IMR-90 (cell line): Measurements from ENCODE around the gene RUNX1. TPM values are rescaled to one million over a fixed set of nuclear protein-coding genes. Genes with fewer than 3 reads are reported as not detected.

ENCODE experiments used
- ATAC-seq: fragments of 200-7000 bp; cut with Tn5 transposase; 2 replicates; pipeline ENCODE4 v1.9.1; 2020; ENCODE audit warnings: low read depth, mild to moderate bottlenecking, moderate library complexity
- BruUV-seq: library from RNA; stranded (reverse); fragments of 400-500 nt; replicated peaks from 2 replicates; lab custom pipeline; 2021; lab: Mats Ljungman, UMichigan
- CTCF ChIA-PET: fragments of 300-600 bp; formaldehyde crosslinking; extraction: SDS; loops from one replicate; lab custom pipeline; 2021; ENCODE audit warnings: antibody characterized with exemption; lab: Yijun Ruan, JAX
- POLR2A ChIA-PET: fragments of 300-600 bp; sonication (Branson Sonifier 250); formaldehyde crosslinking; loops from one replicate; lab custom pipeline; 2022; ENCODE audit warnings: antibody characterized with exemption; ENCODE audit not compliant: unreplicated experiment; lab: Charles Lee
- DNase-seq: peaks from one replicate; pipeline ENCODE4 v3.0.0; 2013
- H2AFZ ChIP-seq: replicated peaks from 2 replicates; pipeline ENCODE3; 2013; ENCODE audit warnings: low read length, mild to moderate bottlenecking; ENCODE audit not compliant: poor library complexity
- H2AK5ac ChIP-seq: 2 replicates; pipeline ENCODE4 v1.6.1; 2013; ENCODE audit warnings: low read depth, low read length, inconsistent platforms
- H2AK9ac ChIP-seq: replicated peaks from 2 replicates; pipeline ENCODE3; 2013; ENCODE audit warnings: mild to moderate bottlenecking, low read depth, low read length, moderate library complexity; ENCODE audit not compliant: poor library complexity
- H2BK120ac ChIP-seq: 2 replicates; pipeline ENCODE4 v1.6.1; 2013; ENCODE audit warnings: low read depth, low read length, inconsistent platforms
- H2BK15ac ChIP-seq: 3 replicates; pipeline ENCODE4 v1.6.1; 2013; ENCODE audit warnings: low read depth, low read length, inconsistent platforms
- H2BK20ac ChIP-seq: 2 replicates; pipeline ENCODE4 v1.6.1; 2013; ENCODE audit warnings: low read depth, mild to moderate bottlenecking, inconsistent platforms, low read length, moderate library complexity
- H2BK5ac ChIP-seq: 2 replicates; pipeline ENCODE4 v1.6.1; 2013; ENCODE audit warnings: mild to moderate bottlenecking, low read depth, low read length, inconsistent platforms; ENCODE audit not compliant: poor library complexity, severe bottlenecking
- H3K14ac ChIP-seq: replicated peaks from 2 replicates; pipeline ENCODE4 v1.6.1; 2013; ENCODE audit warnings: low read depth, low read length, inconsistent platforms
- H3K18ac ChIP-seq: 2 replicates; pipeline ENCODE4 v1.6.1; 2013; ENCODE audit warnings: low read depth, low read length, control low read depth
- H3K23ac ChIP-seq: 2 replicates; pipeline ENCODE4 v1.6.1; 2013; ENCODE audit warnings: low read depth, low read length, inconsistent platforms
- H3K27ac ChIP-seq: 2 replicates; pipeline ENCODE4 v1.5.1; 2013; ENCODE audit warnings: mild to moderate bottlenecking, control low read depth, low read length; ENCODE audit not compliant: insufficient read depth
- H3K27me3 ChIP-seq: 2 replicates; pipeline ENCODE4 v1.6.1; 2013; ENCODE audit warnings: low read length; ENCODE audit not compliant: control insufficient read depth, insufficient read depth
- H3K36me3 ChIP-seq: 2 replicates; pipeline ENCODE4 v1.6.1; 2013; ENCODE audit warnings: low read length, mixed read lengths; ENCODE audit not compliant: control insufficient read depth, insufficient read depth
- H3K4ac ChIP-seq: 2 replicates; pipeline ENCODE4 v1.6.1; 2013; ENCODE audit warnings: low read depth, low read length, inconsistent platforms
- H3K4me1 ChIP-seq: 2 replicates; pipeline ENCODE4 v1.6.1; 2013; ENCODE audit warnings: low read length, mixed read lengths; ENCODE audit not compliant: control insufficient read depth, insufficient read depth
- H3K4me2 ChIP-seq: 2 replicates; pipeline ENCODE4 v1.6.1; 2013; ENCODE audit warnings: low read depth, mild to moderate bottlenecking, control low read depth, low read length, moderate library complexity
- H3K4me3 ChIP-seq: 2 replicates; pipeline ENCODE4 v1.5.1; 2013; ENCODE audit warnings: low read depth, mild to moderate bottlenecking, control low read depth, low read length, moderate library complexity; ENCODE audit not compliant: insufficient read depth
- H3K56ac ChIP-seq: 2 replicates; pipeline ENCODE4 v1.6.1; 2013; ENCODE audit warnings: low read length, inconsistent platforms; ENCODE audit not compliant: insufficient read depth; ENCODE audit errors: extremely low read depth
- H3K79me1 ChIP-seq, 2 experiments: 2 replicates each; pipeline ENCODE4 v1.6.1; 2013; ENCODE audit warnings: low read length in 2 of 2, inconsistent platforms in 1 of 2, low read depth in 1 of 2
- H3K9ac ChIP-seq: 2 replicates; pipeline ENCODE4 v1.6.1; 2013; ENCODE audit warnings: low read depth, low read length, control low read depth
- H3K9me1 ChIP-seq: 2 replicates; pipeline ENCODE4 v1.6.1; 2013; ENCODE audit warnings: low read length, inconsistent platforms; ENCODE audit not compliant: insufficient read depth
- H3K9me3 ChIP-seq: 2 replicates; pipeline ENCODE4 v1.6.1; 2013; ENCODE audit warnings: low read length; ENCODE audit not compliant: control insufficient read depth, insufficient read depth
- H4K20me1 ChIP-seq: 2 replicates; pipeline ENCODE4 v1.6.1; 2013; ENCODE audit warnings: low read length, inconsistent platforms; ENCODE audit not compliant: insufficient read depth
- H4K5ac ChIP-seq: 2 replicates; pipeline ENCODE4 v1.6.1; 2013; ENCODE audit warnings: mild to moderate bottlenecking, low read depth, low read length, control low read depth
- H4K8ac ChIP-seq, 2 experiments: 2 replicates each; pipeline ENCODE4 v1.6.1; 2013; ENCODE audit warnings: low read depth in 2 of 2, low read length in 2 of 2, control low read depth in 1 of 2, inconsistent platforms in 1 of 2
- H4K91ac ChIP-seq: 2 replicates; pipeline ENCODE4 v1.6.1; 2013; ENCODE audit warnings: low read depth, low read length, inconsistent platforms; ENCODE audit not compliant: insufficient read depth
- FOS ChIP-seq: fragments of 150-350 bp; IDR thresholded peaks from 2 replicates; pipeline ENCODE4 v1.6.1; 2016; ENCODE audit warnings: low read depth, low read length
- RCOR1 ChIP-seq: IDR thresholded peaks from 2 replicates; pipeline ENCODE4 v1.6.1; 2012; ENCODE audit warnings: mild to moderate bottlenecking, low read length, improper control_type of control experiment; ENCODE audit not compliant: insufficient replicate concordance
- WGBS, 2 experiments: methylation state at CpG; one replicate each; pipeline versions ENCODE4 v1.1.5 to v1.1.7; 2013; ENCODE audit warnings: missing lambda C conversion rate in 2 of 2; ENCODE audit not compliant: insufficient read length in 1 of 2; ENCODE audit errors: extremely low coverage in 2 of 2; 5-methylcytosine and 5-hydroxymethylcytosine counted together
- dilution Hi-C: fragments of 300-500 bp; cut with HindIII; formaldehyde crosslinking; loops from one replicate; pipeline ENCODE4 v1.14.3; 2018; ENCODE audit warnings: low sequenced_read_pairs; ENCODE audit not compliant: unreplicated experiment
- in situ Hi-C: fragments of 300-500 bp; cut with MboI; formaldehyde crosslinking; loops from 3 replicates; pipeline ENCODE4 v1.14.3; 2019; ENCODE audit warnings: low sequenced_read_pairs, inconsistent platforms, mixed read lengths
- intact Hi-C: fragments of 100-400 bp; cut with micrococcal nuclease; formaldehyde crosslinking; loops from 2 replicates; pipeline ENCODE4 v1.10.0; 2022
- polyA plus RNA-seq, 3 experiments: library from polyadenylated mRNA; depleted of rRNA; stranded (reverse); fragments of >200 nt; gene quantifications; 2 replicates each; pipeline ENCODE4 v1.2.3, GENCODE V29; 2012; ENCODE audit warnings: low replicate concordance in 1 of 3
- total RNA-seq: library from RNA; depleted of rRNA; stranded (reverse); fragments of >200 nt; gene quantifications from 2 replicates; pipeline ENCODE4 v1.2.3, GENCODE V29; 2012

The RUNX1 gene
- total and polyA plus RNA-seq, 2 of the 4 experiments (the other 2 are of a cell fraction) = 34.5 to 56.5 TPM

GRCh38 chr21:35071347-35071746 lies 22.2 kb upstream of the RUNX1 start:
- Histone ChIP-seq H3K4me2 (no peak overlapping the region), H3K27ac (no peak overlapping the region)
- POLR2A ChIA-PET = no interaction called here

More at GRCh38 chr21:35071347-35071746, 22.2 kb upstream of the RUNX1 start:
- Histone ChIP-seq H3K9ac (no peak overlapping the region), H2BK15ac (0 out of 3 replicates have a peak overlapping the region, but pooled peaks have one; percentile 10), H3K56ac (no peak overlapping the region), H3K18ac (no peak overlapping the region), H2AK9ac (no peak overlapping the region), H3K79me1 (no peaks in the 10 kb centered on the region; a peak in 1 of 4 replicates), H4K5ac (no peak overlapping the region), H3K27me3 (no peaks in the 10 kb centered on the region), H3K14ac (no peak overlapping the region), H3K9me1 (peaks cover 16% of the 10 kb centered on the region), H3K36me3 (no peaks in the 10 kb centered on the region), H2AK5ac (no peak overlapping the region), H3K4me1 (peaks cover 15% of the 10 kb centered on the region), H2BK20ac (no peak overlapping the region), H3K23ac (no peak overlapping the region), H3K4me3 (no peak overlapping the region), H4K8ac (peak overlapping the region in 1 of 2 experiments; percentile 4; a peak in 1 of 4 replicates), H2BK5ac (no peak overlapping the region), H3K4ac (no peak overlapping the region), H4K91ac (no peak overlapping the region), H3K9me3 (peaks cover 3% of the 10 kb centered on the region; the same call in 1 of the 2 replicates), H2BK120ac (0 out of 2 replicates have a peak overlapping the region, but pooled peaks have one; percentile 1), H2AFZ (no peak overlapping the region), H4K20me1 (no peaks in the 10 kb centered on the region)
- TF ChIP-seq FOS (no peak), RCOR1 (no peak)
- dilution Hi-C loops (no loop called here), intact Hi-C loops (no loop called here), in situ Hi-C loops (no loop called here)
- CTCF ChIA-PET = no interaction called here
- BruUV-seq = no TSS peak
- ATAC-seq (no peak), DNase-seq (no peak)
- WGBS, 2 experiments = no CpG with 5 or more reads among the region's 2 CpGs
